GM19372 (cell line): ENCODE measurements around the gene DNAH6.
"Not testable (repeated sequence)": the region's sequence is repeated elsewhere in the genome, so short reads cannot be mapped to it uniquely, and the experiment has no call there.

Source experiments
- ATAC-seq: cut with Tn5 transposase; IDR thresholded peaks from one replicate; pipeline ENCODE4 v1.9.1; 2021; ENCODE audit warnings: mild to moderate bottlenecking, low read depth, moderate library complexity; ENCODE audit not compliant: unreplicated experiment

Gene DNAH6

DNA sequence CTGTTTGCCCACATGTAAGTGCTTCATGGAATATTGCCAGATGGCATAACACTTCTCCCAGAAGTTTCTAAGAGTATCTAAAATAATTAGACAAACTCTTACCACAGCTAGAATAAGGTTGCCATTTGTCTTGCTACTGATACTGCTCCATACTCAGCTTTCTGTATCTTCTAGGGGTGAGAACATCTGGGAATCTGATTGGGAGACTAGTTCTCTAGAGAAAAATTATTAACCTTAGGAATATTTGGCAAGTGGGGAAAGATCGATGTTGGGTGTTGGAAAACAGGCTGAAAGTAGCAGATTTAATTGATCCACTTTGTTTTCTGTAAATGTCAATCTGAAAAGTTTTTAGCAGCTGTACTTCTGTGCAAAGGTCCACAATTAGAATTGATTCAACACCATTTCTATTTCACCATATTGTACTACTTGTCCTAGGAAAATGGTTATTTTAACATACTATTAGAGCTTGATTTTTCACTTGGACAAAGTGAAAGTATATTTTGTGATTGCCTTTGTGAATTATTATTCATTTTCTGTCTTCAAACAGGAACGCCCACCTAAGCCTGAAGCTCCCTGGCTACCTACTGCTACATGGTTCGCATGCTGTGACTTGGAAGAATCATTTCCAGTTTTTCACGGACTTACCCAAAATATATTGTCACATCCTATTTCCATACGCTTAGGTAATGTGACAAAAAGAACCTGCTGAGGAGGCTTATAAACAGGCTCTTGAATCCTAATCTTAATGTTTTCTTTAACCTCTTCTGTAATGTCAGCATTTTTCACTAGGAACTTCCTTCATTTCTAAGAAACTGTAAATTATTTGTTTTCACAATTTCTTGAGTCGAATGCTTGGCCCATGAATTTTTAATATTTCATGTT lies 216.8 kb downstream of the DNAH6 start:
- no peak for ATAC-seq

DNA sequence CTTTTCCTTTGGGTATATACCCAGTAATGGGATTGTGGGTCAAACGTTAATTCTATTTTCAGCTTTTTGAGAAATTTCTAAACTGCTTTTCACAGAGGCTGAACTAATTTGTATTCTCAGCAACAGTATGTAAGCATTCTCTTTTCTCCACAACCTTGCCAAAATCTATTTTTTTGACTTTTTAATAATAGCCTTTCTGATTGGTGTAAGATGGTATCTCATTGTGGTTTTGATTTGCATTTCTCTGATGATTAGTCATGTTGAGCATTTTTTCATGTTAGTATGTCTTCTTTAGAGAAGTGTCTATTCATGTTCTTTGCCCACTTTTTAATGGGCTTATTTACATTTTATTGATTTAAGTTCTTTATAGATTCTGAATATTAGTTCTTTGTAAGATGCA lies 219.1 kb downstream of the DNAH6 start:
- ATAC-seq, result no peak

DNA sequence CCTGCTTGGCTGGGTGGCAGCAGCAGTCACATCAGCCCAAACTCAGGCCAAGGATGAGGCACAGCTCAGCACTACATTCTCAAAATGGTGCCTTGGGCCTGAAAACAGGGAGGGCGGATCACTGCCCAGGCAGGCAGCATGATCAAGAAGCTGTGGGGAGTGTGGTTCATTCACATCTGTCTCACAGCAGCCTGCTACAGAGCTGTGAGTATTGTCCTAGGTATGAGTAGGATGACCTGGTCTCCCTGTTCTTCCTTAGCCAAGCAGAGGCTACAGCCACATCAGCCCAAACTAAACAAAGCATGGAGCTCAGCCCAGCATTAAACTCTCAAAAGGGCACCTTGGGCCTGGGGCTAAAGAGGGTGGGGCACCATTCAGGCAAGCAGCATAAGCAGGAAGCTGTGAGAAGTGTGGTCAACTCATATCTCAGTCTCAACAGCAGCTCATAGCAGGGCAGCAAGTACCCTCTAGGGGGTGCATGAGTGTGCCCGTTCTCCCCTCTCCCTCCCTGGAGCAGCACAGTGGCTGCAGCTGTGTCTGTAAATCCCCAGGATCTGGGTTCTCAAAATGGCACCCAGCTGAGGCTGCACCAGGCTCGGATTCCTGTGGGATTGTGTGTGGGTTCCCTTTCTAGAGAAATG lies 225.0 kb downstream of the DNAH6 start:
- peak; percentile 97 for ATAC-seq

DNA sequence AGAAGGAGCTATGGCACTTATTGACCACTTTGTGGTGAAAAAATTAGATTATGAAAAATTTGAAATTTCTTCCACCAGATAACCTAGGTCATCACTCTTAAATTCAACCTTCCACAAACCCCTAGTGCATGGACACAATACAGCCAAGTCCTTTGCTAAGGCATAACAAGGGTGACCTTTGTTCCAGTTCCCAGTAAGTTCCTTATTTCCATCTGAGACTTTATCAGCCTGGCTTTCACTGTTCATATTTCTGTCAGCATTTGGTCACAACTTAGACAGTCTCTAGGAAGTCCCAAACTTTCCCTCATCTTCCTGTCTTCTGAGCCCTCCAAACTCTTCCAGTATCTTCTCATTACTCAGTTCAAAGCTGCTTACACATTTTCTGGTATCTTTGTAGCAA lies 232.0 kb downstream of the DNAH6 start:
- ATAC-seq, result no peak

DNA sequence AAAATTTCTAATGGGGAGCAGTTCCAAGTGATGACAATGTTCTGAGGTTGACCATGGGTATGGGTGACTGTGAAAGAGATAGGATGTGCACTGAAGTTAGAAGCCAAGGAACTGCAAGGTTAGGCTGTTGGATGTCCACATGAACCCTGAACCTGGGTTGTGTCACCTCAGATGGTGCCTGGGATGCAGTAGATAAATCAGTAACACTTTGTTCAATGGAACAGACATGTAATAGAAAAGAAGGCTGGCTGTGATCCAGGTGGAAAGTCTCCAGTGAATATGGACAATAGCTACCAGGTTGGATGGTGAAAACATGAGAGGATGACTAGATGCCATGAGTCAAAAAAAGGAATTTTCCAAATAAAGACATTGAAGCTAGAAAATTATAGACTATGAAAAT lies 233.1 kb downstream of the DNAH6 start:
- no peak for ATAC-seq

DNA sequence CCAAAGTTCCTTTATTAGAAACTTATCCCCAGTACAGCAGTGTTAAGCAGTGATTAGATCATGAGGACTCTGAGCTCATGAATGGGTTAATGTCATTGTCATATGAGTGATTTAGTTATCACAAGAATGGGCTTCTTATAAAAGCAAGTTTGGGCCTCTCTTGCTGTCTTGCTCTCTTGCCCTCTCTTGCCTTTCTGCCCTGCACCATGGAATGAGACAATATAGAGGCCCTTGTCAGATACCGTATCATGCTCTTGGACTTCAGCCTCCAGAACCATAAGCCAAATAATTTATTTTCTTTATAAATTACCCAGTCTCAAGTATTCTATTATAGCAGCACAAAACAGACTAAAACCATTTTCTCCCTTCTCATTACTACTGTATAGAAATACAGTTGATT lies 238.8 kb downstream of the DNAH6 start:
- no peak for ATAC-seq

DNA sequence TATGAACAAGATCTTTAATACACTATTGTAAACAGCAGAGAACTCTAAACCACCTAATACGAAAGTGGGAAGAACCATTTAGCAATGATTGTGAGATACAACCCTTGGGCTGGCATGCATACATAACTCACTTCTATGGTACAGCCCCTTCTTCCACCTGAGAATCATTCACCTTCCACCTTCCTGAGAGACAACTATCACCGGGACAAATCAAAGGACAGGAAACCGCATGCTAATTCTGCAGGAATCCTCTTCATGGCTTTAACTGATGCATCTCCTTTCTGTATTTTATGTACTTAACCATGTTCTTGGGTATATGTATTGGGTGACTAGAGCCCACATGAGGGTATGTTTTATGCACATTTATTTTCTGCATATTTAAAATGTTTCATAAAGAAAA lies 241.3 kb downstream of the DNAH6 start:
- ATAC-seq, result no peak

DNA sequence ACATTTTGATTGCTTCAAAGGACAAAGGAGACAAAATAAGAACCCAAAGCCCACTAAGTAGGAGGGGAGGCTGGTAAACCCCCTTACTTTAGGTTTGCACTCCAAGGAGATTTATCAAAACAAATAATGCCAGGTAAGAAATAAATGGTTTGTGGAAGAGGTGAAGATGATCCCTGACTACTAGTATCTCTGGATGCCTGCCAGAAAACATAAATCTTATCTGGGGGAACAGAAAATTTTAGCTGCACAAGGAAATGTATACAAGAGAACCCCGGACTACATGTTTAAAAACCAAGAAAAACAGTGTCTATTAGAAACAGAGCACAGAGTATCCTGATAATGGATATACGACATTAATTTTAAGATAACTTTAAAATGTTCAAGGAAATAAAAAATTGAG lies 250.5 kb downstream of the DNAH6 start:
- no peak for ATAC-seq

DNA sequence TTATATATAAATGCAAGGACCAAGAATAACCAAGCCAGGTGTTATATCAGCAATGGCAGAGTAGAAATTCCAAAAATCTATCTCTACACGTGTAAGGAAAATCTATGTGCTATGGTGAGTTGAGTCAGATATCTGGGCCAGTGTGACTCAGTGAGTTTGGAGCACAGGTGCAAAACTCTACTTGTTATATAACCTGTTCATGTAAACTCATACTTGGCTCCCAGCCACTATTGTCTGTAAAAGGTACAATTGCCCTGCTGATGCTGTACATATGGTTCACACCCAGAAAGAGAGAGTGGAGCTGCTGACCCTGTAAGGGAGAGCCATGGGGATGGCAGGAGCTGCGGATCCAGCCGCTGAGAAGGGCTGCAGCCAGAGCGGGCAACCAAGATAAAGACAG lies 252.5 kb downstream of the DNAH6 start:
- no peak for ATAC-seq

DNA sequence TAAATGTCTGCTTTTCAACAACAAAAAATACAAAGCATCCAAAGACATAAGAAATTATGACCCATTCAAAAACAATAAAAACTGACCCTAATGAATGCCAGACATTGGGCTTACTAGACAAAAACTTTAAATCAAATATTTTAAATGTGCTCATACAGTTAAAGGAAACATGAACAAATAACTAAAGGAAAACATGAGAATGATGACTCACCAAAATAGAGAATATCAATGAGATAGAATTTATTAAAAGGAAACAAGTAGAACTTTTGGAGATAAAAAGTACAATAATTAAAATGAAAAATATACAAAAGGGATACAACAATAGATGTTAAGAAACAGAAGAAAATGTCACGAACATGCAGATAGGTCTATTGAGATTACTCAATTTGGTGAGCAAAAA lies 254.0 kb downstream of the DNAH6 start:
- no peak for ATAC-seq

DNA sequence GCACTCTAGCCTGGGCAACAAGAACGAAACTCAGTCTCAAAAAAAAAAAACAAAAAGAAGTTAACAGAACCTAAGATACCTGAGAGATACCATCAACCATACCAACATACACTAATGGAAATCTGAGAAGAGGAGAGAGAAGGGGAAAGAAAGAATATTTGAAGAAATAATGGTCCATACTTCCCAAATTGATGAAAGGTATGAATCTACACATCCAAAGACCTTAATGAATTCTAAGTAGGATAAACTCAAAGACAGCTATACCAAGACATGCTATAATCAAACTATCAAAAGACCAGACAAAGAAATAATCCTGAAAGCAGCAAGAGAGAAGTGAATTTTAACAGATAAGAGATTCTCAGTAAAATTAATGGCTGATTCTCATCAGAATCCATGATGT lies 255.0 kb downstream of the DNAH6 start:
- ATAC-seq, result no peak

DNA sequence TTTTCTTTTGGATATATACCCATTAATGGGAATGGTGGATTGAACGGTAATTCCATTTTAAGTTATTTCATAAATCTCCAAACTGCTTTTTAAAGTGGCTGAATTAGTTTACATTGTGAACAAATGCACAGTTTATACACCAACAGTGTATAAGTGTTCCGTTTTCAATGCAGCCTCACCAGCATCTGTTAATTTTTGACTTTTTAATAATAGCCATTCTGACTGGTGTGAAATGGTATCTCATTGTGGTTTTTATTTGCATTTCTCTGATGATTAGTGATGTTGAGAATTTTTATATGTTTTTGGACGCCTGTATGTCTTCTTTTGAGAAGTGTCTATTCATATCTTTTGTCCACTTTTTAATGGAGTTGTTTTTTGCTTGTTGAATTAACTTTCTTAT lies 257.3 kb downstream of the DNAH6 start:
- ATAC-seq, result not testable (repeated sequence)

DNA sequence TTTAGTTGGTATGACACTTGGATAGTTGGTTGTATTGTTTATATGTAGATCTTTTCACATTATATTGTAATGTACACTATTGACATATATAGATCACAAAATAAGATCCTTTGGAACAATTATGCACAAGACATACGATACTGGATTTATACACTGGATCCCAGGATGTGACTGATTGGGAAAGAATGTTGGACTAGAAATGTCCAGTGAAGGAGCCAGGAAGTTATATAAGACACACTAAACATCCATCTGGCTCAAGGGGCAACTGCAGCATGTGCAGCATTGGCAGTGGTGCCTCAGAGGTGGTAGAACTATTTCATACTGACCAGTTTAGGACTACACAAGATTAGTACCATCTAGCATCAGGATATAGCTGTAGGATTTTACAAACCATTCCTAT lies 259.7 kb downstream of the DNAH6 start:
- no peak for ATAC-seq

DNA sequence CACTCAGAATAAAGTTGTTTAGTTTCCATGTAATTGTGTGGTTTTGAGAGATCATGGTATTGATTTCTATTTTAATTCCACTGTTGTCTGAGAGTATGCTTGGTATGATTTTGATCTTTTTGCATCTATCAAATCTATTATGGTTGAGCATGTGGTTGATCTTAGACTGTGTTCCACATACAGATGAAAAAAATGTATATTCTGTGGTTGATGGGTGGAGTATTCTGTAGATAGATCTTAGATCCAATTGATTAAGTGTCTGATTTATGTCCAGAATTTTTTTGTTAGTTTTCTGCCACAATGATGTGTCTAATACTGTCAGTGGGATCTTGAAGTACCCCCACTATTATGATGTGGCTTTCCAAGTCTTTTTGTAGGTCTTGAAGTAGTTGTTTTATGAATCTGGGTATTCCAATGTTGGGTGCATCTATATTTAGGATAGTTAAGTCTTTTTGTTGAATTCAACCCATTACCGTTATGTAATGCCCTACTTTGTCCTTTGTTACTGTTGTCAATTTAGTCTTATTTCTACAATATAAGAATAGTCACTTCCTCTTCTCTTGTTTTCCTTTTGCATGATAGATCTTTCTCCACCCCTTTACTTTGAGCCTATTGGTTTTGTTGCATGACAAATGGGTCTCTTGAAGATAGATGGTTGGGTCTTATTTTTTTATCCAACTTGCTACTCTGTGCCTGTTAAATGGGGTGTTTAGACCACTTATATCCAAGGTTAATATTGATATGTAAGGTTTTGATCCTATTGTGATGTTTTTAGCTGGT lies 262.8 kb downstream of the DNAH6 start:
- ATAC-seq, result no peak

DNA sequence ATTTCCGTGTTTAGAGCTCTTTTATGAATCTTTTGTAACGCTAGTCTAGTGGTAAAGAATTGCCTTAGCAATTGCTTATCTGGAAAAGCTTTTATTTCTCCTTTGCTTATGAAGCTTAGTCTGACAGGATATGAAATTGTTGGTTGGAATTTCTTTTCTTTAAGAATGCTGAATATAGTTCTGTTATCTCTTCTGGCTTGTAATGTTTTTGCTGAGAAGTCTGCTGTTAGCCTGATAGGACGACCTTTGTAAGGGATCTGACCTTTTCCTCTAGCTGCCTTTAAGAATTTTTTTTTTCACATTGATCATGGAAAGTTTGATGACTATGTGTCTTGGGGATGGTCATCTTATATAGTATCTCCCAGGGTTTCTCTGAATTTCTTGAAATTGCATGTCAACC lies 263.5 kb downstream of the DNAH6 start:
- no peak for ATAC-seq

DNA sequence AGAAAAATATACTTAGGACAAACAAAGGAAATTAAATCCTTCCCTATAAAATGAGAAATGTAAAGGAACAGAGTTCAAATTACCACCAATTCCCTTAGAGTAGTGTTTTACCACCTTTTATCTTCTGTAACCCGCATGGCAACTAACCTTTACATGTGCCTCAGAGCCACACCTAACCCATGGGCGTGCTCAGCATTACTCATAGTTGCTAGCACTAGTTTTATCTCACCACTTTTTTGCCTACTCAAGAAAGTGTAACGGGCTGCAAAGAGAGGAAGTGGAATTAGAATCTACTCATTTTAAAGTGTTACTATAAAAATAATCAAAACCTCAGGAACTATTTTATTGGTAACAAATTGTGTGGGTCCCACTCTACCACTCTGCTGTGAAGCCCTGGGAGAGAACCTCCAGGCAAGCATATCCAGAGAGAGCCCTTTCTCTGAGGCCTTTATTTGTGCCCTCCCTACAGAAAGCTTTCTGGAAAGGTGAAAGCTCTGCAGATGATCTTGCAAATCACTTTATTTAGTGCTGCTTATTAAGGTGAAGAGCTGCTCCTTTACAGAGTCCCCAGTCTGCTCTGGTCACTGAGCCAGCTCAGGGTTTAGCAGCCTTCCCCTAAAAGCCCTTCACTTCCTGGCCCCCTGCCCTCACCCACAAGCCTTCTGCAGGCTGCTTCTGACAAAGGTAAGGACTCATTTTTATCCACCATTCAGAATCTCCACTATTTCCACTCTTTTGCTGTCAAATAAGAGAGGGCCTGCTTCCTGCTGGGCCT lies 265.8 kb downstream of the DNAH6 start:
- ATAC-seq, result peak; percentile 65

DNA sequence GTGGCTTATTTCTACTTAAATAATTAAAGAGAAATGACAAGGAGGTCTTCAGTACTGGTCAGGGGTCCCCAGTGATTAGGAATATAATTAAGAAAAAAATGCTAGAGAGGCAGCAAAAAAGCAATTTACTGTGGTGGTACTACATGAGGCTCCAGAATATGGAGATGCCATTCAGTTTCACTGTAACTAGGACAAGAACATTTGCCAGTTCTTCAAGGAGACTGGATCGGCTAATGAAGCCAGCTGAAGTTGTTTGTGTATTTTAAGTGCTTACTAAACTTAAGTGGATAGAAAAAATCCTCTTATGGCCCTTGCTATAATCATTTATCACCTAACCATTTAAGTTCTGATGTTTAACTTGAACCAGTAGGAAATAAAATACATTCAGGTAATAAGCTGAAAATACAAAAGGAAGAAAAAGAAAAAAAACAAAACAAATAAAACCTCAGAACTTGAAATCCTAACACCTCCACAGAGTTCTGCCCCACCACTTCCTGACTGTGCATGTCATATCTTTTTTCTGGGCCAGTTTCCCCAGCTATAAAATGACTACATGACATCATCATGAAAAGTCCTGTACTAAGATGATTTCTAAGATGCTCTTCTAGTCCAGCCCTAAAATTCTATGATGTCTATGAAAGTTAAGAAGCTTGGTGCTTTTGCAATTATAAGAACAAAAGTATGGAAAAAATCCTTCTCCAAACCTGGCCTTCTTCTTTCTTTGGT lies 266.6 kb downstream of the DNAH6 start:
- ATAC-seq, result no peak

DNA sequence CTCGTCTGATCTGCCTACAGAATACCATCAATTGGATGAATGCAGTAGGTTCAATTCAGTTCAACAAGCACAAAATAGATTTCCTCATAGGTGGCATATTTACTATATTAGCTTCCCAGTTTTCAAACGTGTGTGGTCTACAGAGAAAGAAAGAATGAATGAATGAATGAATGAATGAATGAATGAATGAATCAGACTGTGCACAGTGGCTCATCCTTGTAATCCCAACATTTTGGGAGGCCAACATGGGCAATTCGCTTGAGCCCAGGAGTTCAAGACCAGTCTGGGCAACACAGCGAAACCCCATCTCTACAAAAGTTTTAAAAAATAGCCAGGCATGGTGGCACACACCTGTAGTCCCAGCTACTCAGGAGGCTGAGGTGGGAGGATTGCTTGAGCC lies 269.7 kb downstream of the DNAH6 start:
- ATAC-seq, result no peak

DNA sequence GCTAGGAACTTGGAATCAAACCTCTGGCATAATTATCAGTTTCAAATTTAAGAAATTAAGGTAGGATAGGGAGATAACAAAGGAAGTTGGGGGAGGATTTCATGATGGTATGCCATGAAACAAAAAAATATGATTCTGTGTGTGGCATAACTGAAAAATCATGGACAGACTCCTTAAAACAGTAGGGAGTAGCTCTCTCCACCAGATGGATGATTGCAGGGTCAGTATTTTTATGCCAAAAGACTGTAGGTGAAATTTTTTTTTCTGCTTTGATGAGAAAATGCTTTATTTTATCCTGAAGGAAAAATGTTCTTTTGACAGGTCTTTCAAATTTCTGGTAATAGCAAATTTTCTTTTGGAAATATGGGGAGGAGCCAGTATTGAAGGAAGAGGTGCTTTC lies 270.3 kb downstream of the DNAH6 start:
- no peak for ATAC-seq

DNA sequence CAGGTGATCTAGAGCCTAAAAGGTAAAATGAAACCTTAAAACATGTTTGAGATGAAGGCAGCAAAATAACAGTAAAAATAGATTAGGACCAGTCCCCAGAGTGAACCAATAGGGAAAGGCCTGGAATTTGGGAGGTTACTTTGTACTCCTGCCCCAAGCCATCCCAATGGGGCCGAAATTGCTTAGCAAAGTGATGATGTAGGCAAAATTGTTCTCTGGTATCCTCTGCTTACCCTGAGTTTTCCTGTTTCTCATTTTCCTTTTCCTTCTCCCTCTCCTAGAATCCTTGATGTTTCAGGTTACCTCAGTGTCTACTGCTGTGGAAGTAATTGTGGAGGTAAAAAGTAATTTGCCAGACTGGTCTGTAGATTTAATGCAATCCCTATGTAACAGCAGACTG lies 271.7 kb downstream of the DNAH6 start:
- no peak for ATAC-seq
